Endothelial cell of umbilical vein (primary cell): ENCODE results near the gene CDX1. TPM values are rescaled to one million over a fixed set of nuclear protein-coding genes. Genes with fewer than 3 reads are reported as not detected.

Experiments
- BruUV-seq: library from RNA; stranded (reverse); fragments of 400-500 nt; replicated peaks from 2 replicates; lab custom pipeline; 2021; lab: Mats Ljungman, UMichigan
- CTCF ChIA-PET: fragments of 300-600, 350-600 bp; sonication (Branson Sonifier 250); formaldehyde crosslinking; loops from one replicate; lab custom pipeline; 2021; ENCODE audit warnings: antibody characterized with exemption, inconsistent platforms; lab: Charles Lee
- POLR2A ChIA-PET: fragments of 300-600, 350-600 bp; sonication (Branson Sonifier 250); formaldehyde crosslinking; loops from one replicate; lab custom pipeline; 2021; ENCODE audit warnings: antibody characterized with exemption, inconsistent platforms; lab: Charles Lee
- DNase-seq: peaks from one replicate; pipeline ENCODE4 v3.0.0-alpha.2; 2011; ENCODE audit warnings: low read depth, low spot score
- FAIRE-seq: peaks from 2 replicates; lab custom pipeline; 2011; peaks lifted over from hg19 to GRCh38; lab: Jason Lieb, UNC
- H2AFZ ChIP-seq: 2 replicates; pipeline ENCODE4 v1.6.0; 2012; ENCODE audit warnings: low read depth, low read length, control low read depth, inconsistent platforms
- H3K27ac ChIP-seq: 2 replicates; pipeline ENCODE4 v1.5.1; 2011; ENCODE audit warnings: low read depth, mild to moderate bottlenecking, control low read depth, low read length, moderate library complexity; ENCODE audit not compliant: insufficient read depth
- H3K27me3 ChIP-seq, 2 experiments: 2 replicates each; pipeline versions ENCODE4 v1.6.0 to v1.6.1; 2011; ENCODE audit warnings: low read length in 2 of 2, mixed read lengths in 1 of 2; ENCODE audit not compliant: control insufficient read depth in 2 of 2, insufficient read depth in 2 of 2
- H3K36me3 ChIP-seq, 2 experiments: 2 replicates in 1 of 2; 3 replicates in 1 of 2; pipeline ENCODE4 v1.5.1; 2011; ENCODE audit warnings: low read length in 2 of 2, mild to moderate bottlenecking in 1 of 2, moderate library complexity in 1 of 2; ENCODE audit not compliant: control insufficient read depth in 2 of 2, insufficient read depth in 2 of 2; ENCODE audit errors: extremely low read depth in 1 of 2
- H3K4me1 ChIP-seq: 3 replicates; pipeline ENCODE4 v1.5.1; 2011; ENCODE audit warnings: mild to moderate bottlenecking, low read length; ENCODE audit not compliant: control insufficient read depth, insufficient read depth; ENCODE audit errors: extremely low read depth
- H3K4me2 ChIP-seq: 2 replicates; pipeline ENCODE4 v1.6.1; 2011; ENCODE audit warnings: low read length, control low read depth, mixed read lengths; ENCODE audit not compliant: insufficient read depth
- H3K4me3 ChIP-seq, 3 experiments: fragments of 200-600 bp in 1 of 3; sonication (generic), shearing (Covaris generic) in 1 of 3; replicated peaks in 1 of 3; 2 replicates each; pipeline ENCODE4 v1.5.1; 2011 to 2016; ENCODE audit warnings: control low read depth in 3 of 3, low read length in 3 of 3, mild to moderate bottlenecking in 2 of 3, inconsistent platforms in 1 of 3, low read depth in 1 of 3, moderate library complexity in 1 of 3; ENCODE audit not compliant: insufficient read depth in 1 of 3
- H3K79me2 ChIP-seq: 2 replicates; pipeline ENCODE4 v1.6.0; 2012; ENCODE audit warnings: low read length, inconsistent platforms; ENCODE audit not compliant: control insufficient read depth, insufficient read depth
- H3K9ac ChIP-seq: replicated peaks from 2 replicates; pipeline ENCODE3; 2011; ENCODE audit warnings: low read length, control low read depth; ENCODE audit not compliant: insufficient read depth; ENCODE audit errors: extremely low read depth
- H3K9me1 ChIP-seq: replicated peaks from 3 replicates; pipeline ENCODE4 v1.6.0; 2011; ENCODE audit warnings: mild to moderate bottlenecking, low read length; ENCODE audit not compliant: control insufficient read depth, insufficient read depth; ENCODE audit errors: extremely low read depth
- H3K9me3 ChIP-seq: replicated peaks from 2 replicates; pipeline ENCODE4 v1.5.1; 2012; ENCODE audit warnings: low read length, inconsistent platforms; ENCODE audit not compliant: control insufficient read depth, insufficient read depth
- H4K20me1 ChIP-seq: replicated peaks from 2 replicates; pipeline ENCODE3; 2011; ENCODE audit warnings: mild to moderate bottlenecking, low read length; ENCODE audit not compliant: control insufficient read depth, insufficient read depth; ENCODE audit errors: extremely low read depth
- EZH2 ChIP-seq: IDR thresholded peaks from 2 replicates; pipeline ENCODE4 v1.6.1; 2012; ENCODE audit warnings: borderline replicate concordance, low read depth, mild to moderate bottlenecking, moderate library complexity, low read length, inconsistent platforms; ENCODE audit not compliant: severe bottlenecking
- FOS ChIP-seq: IDR thresholded peaks from 2 replicates; pipeline ENCODE4 v1.6.1; 2011; ENCODE audit warnings: mild to moderate bottlenecking, low read length, moderate library complexity, borderline replicate concordance; ENCODE audit not compliant: insufficient read depth
- GATA2 ChIP-seq: IDR thresholded peaks from 2 replicates; pipeline ENCODE4 v1.7.0; 2011; ENCODE audit warnings: low read depth, mild to moderate bottlenecking, moderate library complexity, mixed read lengths, low read length; ENCODE audit not compliant: insufficient read length, insufficient read depth
- JUN ChIP-seq: IDR thresholded peaks from 2 replicates; pipeline ENCODE4 v1.6.1; 2011; ENCODE audit warnings: borderline replicate concordance, low read depth; ENCODE audit not compliant: insufficient read length, insufficient read depth
- MYC ChIP-seq: IDR thresholded peaks from one replicate; pipeline ENCODE4 v1.6.1; 2011; ENCODE audit warnings: mild to moderate bottlenecking, low read depth, low read length
- POLR2A ChIP-seq: IDR thresholded peaks from 2 replicates; pipeline ENCODE4 v1.6.1; 2012; ENCODE audit warnings: low read depth, mild to moderate bottlenecking, control low read depth, low read length
- POLR2AphosphoS5 ChIP-seq: IDR thresholded peaks from 2 replicates; pipeline ENCODE4 v1.6.1; 2012; ENCODE audit warnings: low read depth, mild to moderate bottlenecking, control low read depth, low read length, moderate library complexity; ENCODE audit not compliant: insufficient read depth
- dilution Hi-C: fragments of 300-500 bp; cut with MboI; formaldehyde crosslinking; loops from one replicate; pipeline ENCODE4 v1.15.0; 2019; ENCODE audit warnings: low sequenced_read_pairs; ENCODE audit not compliant: extremely low pct_ligation_motif_present
- intact Hi-C: fragments of 100-400 bp; cut with micrococcal nuclease; formaldehyde crosslinking; loops from one replicate; pipeline ENCODE4 v1.10.0; 2022
- polyA plus RNA-seq, 4 experiments: library from polyadenylated mRNA; depleted of rRNA in 3 of 4; stranded (reverse) in 3 of 4; unstranded in 1 of 4; fragments of >200 nt; gene quantifications; 2 replicates each; pipeline versions ENCODE4 v1.2.1 to v1.2.3, GENCODE V29; 2011 to 2012; ENCODE audit warnings: missing spikeins in 1 of 4
- total RNA-seq: library from RNA; stranded (reverse); gene quantifications from 2 replicates; pipeline ENCODE4 v1.2.3, GENCODE V29; 2021
- TF ChIP-seq, protein P1 (sequence below): IDR thresholded peaks from 2 replicates; pipeline ENCODE4 v1.6.1; 2011; ENCODE audit not compliant: insufficient read depth, insufficient read length
- TF ChIP-seq, protein P2 (sequence below), 2 donors: IDR thresholded peaks; 1 replicate in 1 of 2; 2 replicates in 1 of 2; pipeline ENCODE4 v1.5.1; 2011; ENCODE audit warnings: low read length in 2 of 2, mild to moderate bottlenecking in 2 of 2, moderate library complexity in 2 of 2, control low read depth in 1 of 2, inconsistent platforms in 1 of 2, low read depth in 1 of 2; ENCODE audit not compliant: insufficient read depth in 1 of 2; ENCODE audit errors: extremely low read depth in 1 of 2

CDX1 gene
- total and polyA plus RNA-seq, 2 donors (not counting 3 experiments of a cell fraction or from before 2014, with no cell fraction given) = not detected

DNA sequence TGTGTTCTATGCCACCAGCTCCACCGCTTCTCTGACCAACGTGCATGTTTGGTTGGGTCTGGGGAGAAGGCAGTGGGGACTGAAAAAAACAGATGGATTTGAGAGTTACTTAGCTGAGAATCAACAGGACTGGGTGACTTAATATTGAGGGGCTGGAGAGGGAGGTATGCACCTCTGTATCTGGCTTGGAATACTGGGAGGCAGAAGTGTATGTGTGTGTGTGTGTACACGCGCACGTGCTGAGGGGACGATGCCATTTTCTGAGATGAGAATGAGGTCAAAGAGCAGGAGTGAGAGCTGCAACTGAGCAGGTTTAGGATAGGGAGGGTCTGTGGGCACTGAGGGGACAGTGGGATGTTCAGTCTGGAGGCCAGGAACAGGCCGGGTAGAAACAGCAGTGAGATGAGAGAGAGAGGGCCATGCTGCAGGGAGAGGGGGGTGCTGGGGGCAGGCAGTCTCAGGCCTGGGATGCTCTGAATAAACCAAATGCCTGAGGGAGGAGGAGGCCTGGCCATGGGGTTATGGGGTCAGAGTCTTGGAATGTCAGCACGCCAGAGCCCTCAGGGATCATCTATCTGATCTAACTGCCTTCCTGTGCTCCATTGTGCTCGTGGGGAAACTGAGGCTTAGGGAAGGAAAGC, 24.9 kb upstream of the CDX1 start:
- DNase-seq (no peak), FAIRE-seq (no peak)
- no TSS peak for BruUV-seq
- CTCF ChIA-PET = no interaction called here
- intact Hi-C loops = no loop called here
- Histone ChIP-seq H3K4me3 (no peak overlapping the region), H3K4me1 (peaks cover 17% of the 10 kb centered on the region), H3K4me2 (no peak overlapping the region), H3K27me3 (no peaks in the 10 kb centered on the region), H2AFZ (no peak overlapping the region), H4K20me1 (no peaks in the 10 kb centered on the region), H3K79me2 (no peaks in the 10 kb centered on the region), H3K9me3 (no peaks in the 10 kb centered on the region), H3K27ac (no peak overlapping the region), H3K9me1 (no peaks in the 10 kb centered on the region), H3K36me3 (no peaks in the 10 kb centered on the region), H3K9ac (no peak overlapping the region)
- POLR2A ChIA-PET = no interaction called here
- TF ChIP-seq FOS = no peak
- no peak for TF ChIP-seq JUN
- no peak for TF ChIP-seq MYC
- TF ChIP-seq, protein P1, sequence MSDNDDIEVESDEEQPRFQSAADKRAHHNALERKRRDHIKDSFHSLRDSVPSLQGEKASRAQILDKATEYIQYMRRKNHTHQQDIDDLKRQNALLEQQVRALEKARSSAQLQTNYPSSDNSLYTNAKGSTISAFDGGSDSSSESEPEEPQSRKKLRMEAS = no peak
- dilution Hi-C loops = no loop called here

DNA sequence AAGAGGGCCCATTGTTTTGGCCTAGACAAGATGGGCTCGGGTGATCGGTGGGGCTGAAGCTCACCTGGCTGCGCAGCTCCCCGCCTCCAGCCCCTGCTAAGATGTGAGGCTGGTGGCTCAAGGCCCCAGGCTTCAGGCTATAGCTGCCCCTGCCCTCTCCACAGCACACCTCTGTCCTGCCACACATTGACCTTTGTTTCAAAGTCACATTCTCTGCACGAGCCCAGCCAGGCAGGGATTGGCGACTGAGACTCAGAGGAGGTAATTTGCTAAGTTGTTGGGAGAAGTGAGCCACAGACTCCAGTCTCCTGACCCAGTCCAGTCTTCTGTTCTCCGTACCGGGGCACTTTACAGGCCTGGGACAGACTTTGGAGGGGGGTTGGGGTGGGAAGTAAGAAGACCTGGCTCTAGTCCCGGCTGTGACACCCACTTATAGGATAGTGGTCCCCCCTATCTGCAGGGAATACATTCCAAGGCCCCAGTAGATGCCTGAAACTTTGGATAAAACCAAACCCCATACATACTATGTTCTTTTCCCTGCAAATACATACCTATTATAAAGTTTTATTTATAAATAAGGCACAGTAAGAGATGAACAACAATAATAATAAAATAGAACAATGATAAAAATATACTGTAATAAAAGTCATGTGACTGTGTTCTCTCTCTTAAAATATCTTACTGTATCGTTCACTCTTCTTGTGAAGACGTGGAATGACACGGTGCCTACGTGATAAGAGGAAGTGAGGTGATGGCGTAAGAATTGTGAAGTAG, 24.2 kb upstream of the CDX1 start:
- intact Hi-C loops = no loop called here
- H3K9ac ChIP-seq = no peak overlapping the region
- no peak overlapping the region for H2AFZ ChIP-seq
- H3K9me3 ChIP-seq = no peaks in the 10 kb centered on the region
- H3K9me1 ChIP-seq = no peaks in the 10 kb centered on the region
- H3K27ac ChIP-seq = no peak overlapping the region
- peaks cover 17% of the 10 kb centered on the region for H3K4me1 ChIP-seq
- H3K4me2 ChIP-seq = no peak overlapping the region
- TF ChIP-seq JUN (no peak), FOS (no peak), EZH2 (no peak), MYC (no peak), POLR2AphosphoS5 (no peak), GATA2 (no peak), POLR2A (no peak)
- TF ChIP-seq, protein P2, sequence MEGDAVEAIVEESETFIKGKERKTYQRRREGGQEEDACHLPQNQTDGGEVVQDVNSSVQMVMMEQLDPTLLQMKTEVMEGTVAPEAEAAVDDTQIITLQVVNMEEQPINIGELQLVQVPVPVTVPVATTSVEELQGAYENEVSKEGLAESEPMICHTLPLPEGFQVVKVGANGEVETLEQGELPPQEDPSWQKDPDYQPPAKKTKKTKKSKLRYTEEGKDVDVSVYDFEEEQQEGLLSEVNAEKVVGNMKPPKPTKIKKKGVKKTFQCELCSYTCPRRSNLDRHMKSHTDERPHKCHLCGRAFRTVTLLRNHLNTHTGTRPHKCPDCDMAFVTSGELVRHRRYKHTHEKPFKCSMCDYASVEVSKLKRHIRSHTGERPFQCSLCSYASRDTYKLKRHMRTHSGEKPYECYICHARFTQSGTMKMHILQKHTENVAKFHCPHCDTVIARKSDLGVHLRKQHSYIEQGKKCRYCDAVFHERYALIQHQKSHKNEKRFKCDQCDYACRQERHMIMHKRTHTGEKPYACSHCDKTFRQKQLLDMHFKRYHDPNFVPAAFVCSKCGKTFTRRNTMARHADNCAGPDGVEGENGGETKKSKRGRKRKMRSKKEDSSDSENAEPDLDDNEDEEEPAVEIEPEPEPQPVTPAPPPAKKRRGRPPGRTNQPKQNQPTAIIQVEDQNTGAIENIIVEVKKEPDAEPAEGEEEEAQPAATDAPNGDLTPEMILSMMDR (IDR thresholded peaks at IDR 0.05; ENCODE audit: extremely low read depth in 1 of 2, insufficient read depth in 1 of 2, low read depth in 1 of 2, low read length in 2 of 2) = no peak
- TF ChIP-seq, protein P1 = no peak
- dilution Hi-C loops = no loop called here
- H3K4me3 ChIP-seq = no peak overlapping the region
- CTCF ChIA-PET = no interaction called here
- BruUV-seq = no TSS peak
- no peaks in the 10 kb centered on the region for H3K27me3 ChIP-seq
- H3K79me2 ChIP-seq = no peaks in the 10 kb centered on the region
- H4K20me1 ChIP-seq = no peaks in the 10 kb centered on the region
- H3K36me3 ChIP-seq = no peaks in the 10 kb centered on the region
- DNase-seq (no peak), FAIRE-seq (no peak)
- POLR2A ChIA-PET = no interaction called here
